22Rv1 (cell line): ENCODE results near the gene C16orf96.

Source experiments
- CTCF ChIP-seq: fragments of 450-650 bp; IDR thresholded peaks from 2 replicates; pipeline ENCODE4 v1.5.1; 2017; ENCODE audit warnings: mild to moderate bottlenecking
- ZFX ChIP-seq: fragments of 450-650 bp; IDR thresholded peaks from 2 replicates; pipeline ENCODE4 v1.6.1; 2017; ENCODE audit warnings: antibody characterized with exemption, borderline replicate concordance

DNA sequence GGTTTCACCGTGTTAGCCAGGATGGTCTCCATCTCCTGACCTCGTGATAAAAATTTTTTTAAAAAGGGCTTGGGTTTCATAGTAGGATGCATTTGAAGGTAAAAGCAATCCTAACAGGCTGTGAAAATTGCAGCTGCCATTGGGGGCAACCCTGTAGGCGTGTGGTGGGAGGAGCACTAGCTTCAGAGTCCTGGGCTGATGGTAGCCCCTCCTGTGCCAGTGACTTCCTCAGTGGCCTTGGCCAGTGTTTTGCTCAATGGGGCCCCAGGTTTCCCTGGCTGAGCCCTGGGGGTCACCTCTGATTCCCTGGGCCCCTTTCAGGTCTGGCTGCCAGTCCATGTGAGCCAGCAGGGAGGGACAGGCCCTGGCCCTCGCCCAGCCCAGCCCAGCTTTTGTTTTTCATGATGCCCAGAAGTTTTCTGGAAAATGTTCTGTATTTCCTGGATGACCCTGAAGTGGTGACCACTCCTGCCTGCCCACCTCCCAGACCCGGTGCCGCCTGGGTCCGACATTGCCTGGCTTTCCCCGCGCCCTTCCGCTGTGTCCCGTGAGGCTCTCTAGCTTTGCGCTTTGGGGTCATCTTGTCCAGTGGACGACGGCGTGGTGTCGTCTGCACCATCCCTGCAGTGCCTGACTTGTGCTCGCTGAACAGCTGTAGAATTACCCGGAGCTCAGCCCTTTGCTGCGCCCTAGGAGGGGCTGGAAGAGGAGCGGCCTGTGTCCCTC, 77.9 kb downstream of the C16orf96 start:
- no peak for TF ChIP-seq CTCF
- no peak for TF ChIP-seq ZFX
